A549 (cell line): Measurements from ENCODE around the gene FAM236B. TPM values are rescaled to one million over a fixed set of nuclear protein-coding genes. Genes with fewer than 3 reads are reported as not detected.
"Not testable (repeated sequence)": the region's sequence is repeated elsewhere in the genome, so short reads cannot be mapped to it uniquely, and the experiment has no call there.

Experiments
- ATAC-seq, 2 experiments: fragments of 200-7000 bp in 1 of 2; fragments of >200 bp in 1 of 2; cut with Nextera tagmentation in 1 of 2; cut with Tn5 transposase in 1 of 2; 3 replicates each; pipeline versions ENCODE4 v1.8.0 to v1.9.1; 2018 to 2020; ENCODE audit warnings: mild to moderate bottlenecking in 1 of 2, moderate library complexity in 1 of 2
- CTCF ChIA-PET: fragments of 300-600 bp; sonication (Branson Sonifier 250); formaldehyde crosslinking; extraction: SDS; loops from one replicate; lab custom pipeline; 2021; ENCODE audit warnings: antibody characterized with exemption, inconsistent platforms; lab: Yijun Ruan, JAX
- POLR2A ChIA-PET: fragments of 350-600 bp; formaldehyde crosslinking; extraction: SDS; loops from one replicate; lab custom pipeline; 2021; ENCODE audit warnings: antibody characterized with exemption, inconsistent platforms; lab: Yijun Ruan, JAX
- DNase-seq, 2 experiments: peaks; one replicate each; pipeline versions ENCODE4 v3.0.0 to v3.0.0-alpha.2; 2011 to 2016; ENCODE audit warnings: low read depth in 1 of 2, low spot score in 1 of 2
- FAIRE-seq: peaks from 2 replicates; lab custom pipeline; 2011; peaks lifted over from hg19 to GRCh38; lab: Jason Lieb, UNC
- H3K27ac ChIP-seq, 2 experiments: fragments of >200 bp; sonication (Bioruptor Twin); formaldehyde crosslinking; 3 replicates each; pipeline ENCODE4 v1.5.1; 2016 to 2017
- H3K4me1 ChIP-seq: fragments of >200 bp; sonication (Bioruptor Twin); formaldehyde crosslinking; 3 replicates; pipeline ENCODE4 v1.6.1; 2016
- H3K4me2 ChIP-seq: fragments of >200 bp; sonication (Bioruptor Twin); formaldehyde crosslinking; 3 replicates; pipeline ENCODE4 v1.6.1; 2016
- H3K4me3 ChIP-seq: fragments of >200 bp; sonication (Bioruptor Twin); formaldehyde crosslinking; 3 replicates; pipeline ENCODE4 v1.5.1; 2016
- H3K9me3 ChIP-seq: fragments of >200 bp; sonication (Bioruptor Twin); formaldehyde crosslinking; 3 replicates; pipeline ENCODE4 v1.6.1; 2016
- CEBPB ChIP-seq, 2 experiments: fragments of >200 bp in 1 of 2; sonication (Bioruptor Twin) in 1 of 2; formaldehyde crosslinking in 1 of 2; IDR thresholded peaks; 2 replicates each; pipeline ENCODE4 v1.6.1; 2012 to 2016
- FOSB ChIP-seq: fragments of 250-450 bp; sonication (Bioruptor Pico); IDR thresholded peaks from 2 replicates; pipeline ENCODE4 v1.5.0; 2020; ENCODE audit warnings: mild to moderate bottlenecking, moderate library complexity
- NPAS2 ChIP-seq: fragments of 250-450 bp; sonication (Bioruptor Pico); IDR thresholded peaks from 2 replicates; pipeline ENCODE4 v1.8.0; 2022; ENCODE audit warnings: mild to moderate bottlenecking, moderate library complexity, borderline replicate concordance
- ZFP36 ChIP-seq: fragments of 450-650 bp; IDR thresholded peaks from 2 replicates; pipeline ENCODE4 v1.6.1; 2014; ENCODE audit warnings: borderline replicate concordance; ENCODE audit not compliant: partially characterized antibody
- WGBS: methylation state at CpG from one replicate; pipeline ENCODE4 v1.1.6; 2017; ENCODE audit errors: missing lambda C conversion rate; 5-methylcytosine and 5-hydroxymethylcytosine counted together
- polyA plus RNA-seq, 4 experiments: library from polyadenylated mRNA; depleted of rRNA in 3 of 4; stranded (reverse); fragments of >200 nt; fragmentation: RNase III in 1 of 4; extraction: RNeasy Plus Mini Kit Qiagen cat#74134 plus additional on column Dnase treatment in 1 of 4; gene quantifications; 2 replicates in 3 of 4; 3 replicates in 1 of 4; pipeline ENCODE4 v1.2.3, GENCODE V29; 2011 to 2017
- small RNA-seq, 6 experiments: library from RNA; depleted of rRNA; stranded (forward); fragments of <200 nt; gene quantifications; one replicate each; pipeline ENCODE3, GENCODE V24; 2012
- TF ChIP-seq, protein P1 (sequence below): IDR thresholded peaks from 2 replicates; pipeline ENCODE4 v1.6.1; 2012
- TF ChIP-seq, protein P2 (sequence below): fragments of 250-450 bp; sonication (Bioruptor Pico); IDR thresholded peaks from 2 replicates; pipeline ENCODE4 v1.5.0; 2020; ENCODE audit warnings: low read depth, mild to moderate bottlenecking, moderate library complexity
- TF ChIP-seq, protein P3 (sequence below): IDR thresholded peaks from 2 replicates; pipeline ENCODE4 v1.6.1; 2012

The FAM236B gene
- polyA plus RNA-seq, 2 of the 4 experiments (the other 2 are of a cell fraction), result not detected

DNA sequence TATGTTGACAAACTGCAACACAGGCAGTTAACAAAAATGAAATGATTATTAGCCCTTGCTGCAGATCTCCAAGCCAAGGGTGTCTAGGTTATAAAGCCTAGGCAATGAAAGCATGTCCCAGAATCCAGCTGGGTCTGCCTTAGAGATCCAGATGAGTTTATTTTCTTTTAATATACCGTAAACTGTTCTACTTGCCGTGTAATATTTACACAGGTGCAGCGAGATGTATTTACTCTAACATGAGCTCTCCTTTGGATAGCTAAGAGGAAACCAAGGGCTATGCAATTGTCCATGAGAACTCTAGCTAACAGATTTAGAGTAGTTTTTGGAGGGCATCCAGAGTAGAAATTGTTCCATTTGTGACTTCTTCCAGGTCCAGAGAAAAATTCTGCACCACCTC lies 33.9 kb downstream of the FAM236B start:
- ATAC-seq, H3K4me1 ChIP-seq, POLR2A ChIA-PET, DNase-seq, H3K4me2 ChIP-seq, FAIRE-seq, H3K4me3 ChIP-seq, H3K27ac ChIP-seq, CTCF ChIA-PET, H3K9me3 ChIP-seq: not testable (repeated sequence)
- WGBS, result no CpG with 5 or more reads among the region's 3 CpGs

DNA sequence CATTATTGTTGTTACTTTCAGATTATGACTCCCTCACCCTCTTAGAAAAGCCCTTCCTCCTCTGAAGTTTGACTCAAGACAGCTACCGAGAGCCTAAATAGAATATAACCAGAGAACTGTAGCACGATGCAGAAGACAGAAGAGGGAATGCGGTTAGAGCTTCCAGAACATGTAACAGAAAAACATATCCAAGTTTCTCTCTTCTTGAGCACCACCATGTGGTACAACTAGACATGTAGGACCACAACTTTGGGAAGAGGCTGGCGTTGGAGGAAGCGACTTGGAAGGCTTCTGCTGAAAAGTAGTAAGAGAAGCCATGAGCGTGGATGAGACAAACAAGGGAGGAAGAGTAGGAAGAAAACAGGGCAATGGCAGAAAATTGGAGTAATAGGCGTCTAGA lies 36.9 kb downstream of the FAM236B start:
- ATAC-seq, result peak; percentile 68 to 73
- POLR2A ChIA-PET, FAIRE-seq, DNase-seq, H3K4me2 ChIP-seq, H3K4me1 ChIP-seq, H3K9me3 ChIP-seq, H3K27ac ChIP-seq, H3K4me3 ChIP-seq, CTCF ChIA-PET: not testable (repeated sequence)
- no CpG with 5 or more reads among the region's 7 CpGs for WGBS

DNA sequence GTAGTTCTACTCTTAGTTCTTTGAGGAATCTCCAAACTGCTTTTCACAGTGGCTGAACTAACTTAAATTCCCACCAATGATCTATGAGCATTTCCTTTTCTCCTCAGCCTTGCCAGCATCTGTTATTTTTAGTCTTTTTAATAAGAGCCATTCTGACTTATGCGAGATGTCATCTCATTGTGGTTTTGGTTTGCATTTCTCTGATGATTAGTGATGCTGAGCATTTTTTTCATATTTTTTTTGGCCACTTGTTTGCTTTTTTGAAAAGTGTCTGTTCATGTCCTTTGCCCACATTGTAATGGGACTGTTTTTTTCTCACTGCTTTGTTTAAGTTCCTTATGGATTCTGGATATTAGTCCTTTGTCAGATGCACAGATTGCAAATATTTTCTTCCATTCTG lies 46.9 kb downstream of the FAM236B start:
- ChIA-PET POLR2A (no interaction called here), CTCF (no interaction called here)
- no peak for TF ChIP-seq ZFP36
- TF ChIP-seq NPAS2 (CRISPR knock-in tag), result no peak
- no peak for TF ChIP-seq FOSB (CRISPR knock-in tag)
- TF ChIP-seq, protein P1, sequence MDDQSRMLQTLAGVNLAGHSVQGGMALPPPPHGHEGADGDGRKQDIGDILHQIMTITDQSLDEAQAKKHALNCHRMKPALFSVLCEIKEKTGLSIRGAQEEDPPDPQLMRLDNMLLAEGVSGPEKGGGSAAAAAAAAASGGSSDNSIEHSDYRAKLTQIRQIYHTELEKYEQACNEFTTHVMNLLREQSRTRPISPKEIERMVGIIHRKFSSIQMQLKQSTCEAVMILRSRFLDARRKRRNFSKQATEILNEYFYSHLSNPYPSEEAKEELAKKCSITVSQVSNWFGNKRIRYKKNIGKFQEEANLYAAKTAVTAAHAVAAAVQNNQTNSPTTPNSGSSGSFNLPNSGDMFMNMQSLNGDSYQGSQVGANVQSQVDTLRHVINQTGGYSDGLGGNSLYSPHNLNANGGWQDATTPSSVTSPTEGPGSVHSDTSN, result no peak
- TF ChIP-seq, protein P2, sequence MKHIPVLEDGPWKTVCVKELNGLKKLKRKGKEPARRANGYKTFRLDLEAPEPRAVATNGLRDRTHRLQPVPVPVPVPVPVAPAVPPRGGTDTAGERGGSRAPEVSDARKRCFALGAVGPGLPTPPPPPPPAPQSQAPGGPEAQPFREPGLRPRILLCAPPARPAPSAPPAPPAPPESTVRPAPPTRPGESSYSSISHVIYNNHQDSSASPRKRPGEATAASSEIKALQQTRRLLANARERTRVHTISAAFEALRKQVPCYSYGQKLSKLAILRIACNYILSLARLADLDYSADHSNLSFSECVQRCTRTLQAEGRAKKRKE (CRISPR knock-in tag), result no peak
- TF ChIP-seq, protein P3, sequence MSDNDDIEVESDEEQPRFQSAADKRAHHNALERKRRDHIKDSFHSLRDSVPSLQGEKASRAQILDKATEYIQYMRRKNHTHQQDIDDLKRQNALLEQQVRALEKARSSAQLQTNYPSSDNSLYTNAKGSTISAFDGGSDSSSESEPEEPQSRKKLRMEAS, result no peak
- TF ChIP-seq CEBPB (IDR thresholded peaks at IDR 0.05), result no peak
- ATAC-seq (no peak), DNase-seq (no peak), FAIRE-seq (peak; percentile 94)
- no peaks in the 10 kb centered on the region for H3K4me1 ChIP-seq
- no peaks in the 10 kb centered on the region for H3K9me3 ChIP-seq
- no peak overlapping the region for H3K27ac ChIP-seq
- H3K4me2 ChIP-seq, result no peak overlapping the region
- H3K4me3 ChIP-seq, result no peak overlapping the region
- 88% methylated on average over 1 of the region's 1 CpG for WGBS

DNA sequence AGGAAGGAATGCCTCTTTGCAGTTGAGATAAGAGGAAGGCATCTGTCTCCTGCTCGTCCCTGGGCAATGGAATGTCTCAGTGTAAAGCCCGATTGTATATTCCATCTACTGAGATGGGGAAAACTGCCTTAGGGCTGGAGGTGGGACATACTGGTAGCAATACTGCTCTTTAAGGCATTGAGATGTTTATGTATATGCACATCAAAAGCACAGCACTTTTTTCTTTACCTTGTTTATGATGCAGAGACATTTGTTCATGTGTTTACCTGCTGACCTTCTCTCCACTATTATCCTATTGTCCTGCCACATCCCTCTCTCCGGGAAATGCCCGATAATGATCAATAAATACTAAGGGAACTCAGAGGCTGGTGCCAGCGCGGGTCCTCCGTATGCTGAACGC lies 48.8 kb downstream of the FAM236B start:
- not testable (repeated sequence) for H3K27ac ChIP-seq

More for the DNA sequence above, 48.8 kb downstream of the FAM236B start:
- H3K9me3 ChIP-seq, POLR2A ChIA-PET, H3K4me2 ChIP-seq, H3K4me1 ChIP-seq, CTCF ChIA-PET, FAIRE-seq, DNase-seq, H3K4me3 ChIP-seq, ATAC-seq: not testable (repeated sequence)
- WGBS, result 67% methylated on average over 8 of the region's 8 CpGs

Small RNA genes lying within 50 kb of the gene (small RNA-seq; reads per million reads assigned to genes)
- gene RNU1-112P, result 0 to 12.9 (median 0.08) reads per million in 6 experiments

Other genes with a start within 250 kb of the FAM236B start
- 37.0 and 38.3 TPM in 2 replicates for gene HDAC8, start 209.8 kb downstream of the FAM236B start, polyA plus RNA-seq (2011; rRNA removed)
- gene HDAC8, start 209.8 kb downstream of the FAM236B start, polyA plus RNA-seq (2017; fragmentation: RNase III; extraction: RNeasy Plus Mini Kit Qiagen cat#74134 plus additional on column Dnase treatment), result 28.6 to 29.3 TPM (median 28.7 TPM) in 3 replicates
- 35.4 and 46.3 TPM in 2 replicates for gene PHKA1, start 68.4 kb downstream of the FAM236B start, polyA plus RNA-seq (2011; rRNA removed)
- 18.1 to 19.3 TPM (median 18.3 TPM) in 3 replicates for gene PHKA1, start 68.4 kb downstream of the FAM236B start, polyA plus RNA-seq (2017; fragmentation: RNase III; extraction: RNeasy Plus Mini Kit Qiagen cat#74134 plus additional on column Dnase treatment)
- 0.10 TPM in 1 of 2 replicates, not detected in the other for gene DMRTC1B, start 5.8 kb downstream of the FAM236B start, polyA plus RNA-seq (2011; rRNA removed)
- not detected in 3 replicates for gene DMRTC1B, start 5.8 kb downstream of the FAM236B start, polyA plus RNA-seq (2017; fragmentation: RNase III; extraction: RNeasy Plus Mini Kit Qiagen cat#74134 plus additional on column Dnase treatment)
- gene FAM236D, start 25.6 kb upstream of the FAM236B start, polyA plus RNA-seq (2011; rRNA removed), result not detected in 2 replicates
- not detected in 3 replicates for gene FAM236D, start 25.6 kb upstream of the FAM236B start, polyA plus RNA-seq (2017; fragmentation: RNase III; extraction: RNeasy Plus Mini Kit Qiagen cat#74134 plus additional on column Dnase treatment)
- gene FAM236C, start 130.0 kb upstream of the FAM236B start, polyA plus RNA-seq (2011; rRNA removed), result not detected in 2 replicates
- gene FAM236C, start 130.0 kb upstream of the FAM236B start, polyA plus RNA-seq (2017; fragmentation: RNase III; extraction: RNeasy Plus Mini Kit Qiagen cat#74134 plus additional on column Dnase treatment), result not detected in 3 replicates
- gene FAM236A, start 155.5 kb upstream of the FAM236B start, polyA plus RNA-seq (2011; rRNA removed), result not detected in 2 replicates
- not detected in 3 replicates for gene FAM236A, start 155.5 kb upstream of the FAM236B start, polyA plus RNA-seq (2017; fragmentation: RNase III; extraction: RNeasy Plus Mini Kit Qiagen cat#74134 plus additional on column Dnase treatment)
- gene DMRTC1, start 161.2 kb upstream of the FAM236B start, polyA plus RNA-seq (2011; rRNA removed), result not detected in 2 replicates
- 0.15 TPM in 1 of 3 replicates, not detected in the others for gene DMRTC1, start 161.2 kb upstream of the FAM236B start, polyA plus RNA-seq (2017; fragmentation: RNase III; extraction: RNeasy Plus Mini Kit Qiagen cat#74134 plus additional on column Dnase treatment)
- not detected in 2 replicates for gene PABPC1L2B, start 220.3 kb upstream of the FAM236B start, polyA plus RNA-seq (2011; rRNA removed)
- gene PABPC1L2B, start 220.3 kb upstream of the FAM236B start, polyA plus RNA-seq (2017; fragmentation: RNase III; extraction: RNeasy Plus Mini Kit Qiagen cat#74134 plus additional on column Dnase treatment), result not detected in 3 replicates